ENCODE data around the gene BANK1.

BANK1 gene

DNA sequence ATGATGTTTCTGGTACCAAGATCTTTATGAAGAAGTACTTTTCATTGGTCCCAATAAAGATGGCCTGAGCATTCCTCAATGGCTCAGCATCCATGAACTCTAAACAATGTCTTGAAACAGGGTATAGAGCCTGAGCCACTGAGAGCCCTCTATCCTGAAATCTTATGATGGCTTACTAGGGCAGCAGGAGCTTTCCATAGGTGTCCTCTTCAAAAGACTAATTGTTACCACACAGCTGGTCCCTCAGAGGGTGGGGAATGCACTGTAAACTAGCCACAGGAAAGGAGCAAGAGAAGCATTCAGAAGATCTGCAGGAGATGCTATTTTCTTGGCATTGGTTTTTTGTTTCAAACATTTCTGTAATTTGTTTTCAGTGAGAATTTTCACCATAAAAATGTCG, 5.6 kb upstream of the BANK1 start:
- Histone ChIP-seq H3K4me3 (ENCODE audit: low read depth, low read length) (no peak overlapping the region), H3K36me3 (ENCODE audit: control insufficient read depth in 2 of 2, insufficient read depth in 1 of 2, low read length in 2 of 2) (no peaks in the 10 kb centered on the region), H3K27ac (ENCODE audit: extremely low read depth, low read depth, low read length) (no peak overlapping the region), H3K9me3 (ENCODE audit: control insufficient read depth, insufficient read depth, low read depth, low read length) (no peaks in the 10 kb centered on the region), H3K4me1 (ENCODE audit: control insufficient read depth, insufficient read depth, low read length) (no peaks in the 10 kb centered on the region)
- ChIA-PET CTCF (no interaction called here), POLR2A (no interaction called here)
- TF ChIP-seq, protein P1, sequence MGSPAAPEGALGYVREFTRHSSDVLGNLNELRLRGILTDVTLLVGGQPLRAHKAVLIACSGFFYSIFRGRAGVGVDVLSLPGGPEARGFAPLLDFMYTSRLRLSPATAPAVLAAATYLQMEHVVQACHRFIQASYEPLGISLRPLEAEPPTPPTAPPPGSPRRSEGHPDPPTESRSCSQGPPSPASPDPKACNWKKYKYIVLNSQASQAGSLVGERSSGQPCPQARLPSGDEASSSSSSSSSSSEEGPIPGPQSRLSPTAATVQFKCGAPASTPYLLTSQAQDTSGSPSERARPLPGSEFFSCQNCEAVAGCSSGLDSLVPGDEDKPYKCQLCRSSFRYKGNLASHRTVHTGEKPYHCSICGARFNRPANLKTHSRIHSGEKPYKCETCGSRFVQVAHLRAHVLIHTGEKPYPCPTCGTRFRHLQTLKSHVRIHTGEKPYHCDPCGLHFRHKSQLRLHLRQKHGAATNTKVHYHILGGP (tag by site-specific recombination; IDR thresholded peaks at IDR 0.05): no peak
- TF ChIP-seq ZNF548 (tag by site-specific recombination; IDR thresholded peaks at IDR 0.05) (no peak), SCRT2 (tag by site-specific recombination; IDR thresholded peaks at IDR 0.05) (no peak), ZNF654 (tag by site-specific recombination; IDR thresholded peaks at IDR 0.05; ENCODE audit: low read depth) (no peak), ZNF292 (tag by site-specific recombination; IDR thresholded peaks at IDR 0.05; ENCODE audit: borderline replicate concordance, low read depth) (no peak), ZNF266 (tag by site-specific recombination; IDR thresholded peaks at IDR 0.05; ENCODE audit: low read depth) (no peak), ZNF416 (tag by site-specific recombination; IDR thresholded peaks at IDR 0.05) (no peak), ZNF610 (tag by site-specific recombination; IDR thresholded peaks at IDR 0.05; ENCODE audit: borderline replicate concordance) (no peak), YY2 (tag by site-specific recombination; IDR thresholded peaks at IDR 0.05) (no peak), ZNF707 (tag by site-specific recombination; IDR thresholded peaks at IDR 0.05) (no peak), ZBTB8A (tag by site-specific recombination; IDR thresholded peaks at IDR 0.05) (no peak), ZNF140 (tag by site-specific recombination; IDR thresholded peaks at IDR 0.05) (no peak), ZEB2 (tag by site-specific recombination; IDR thresholded peaks at IDR 0.05) (no peak), ZNF341 (tag by site-specific recombination; IDR thresholded peaks at IDR 0.05; ENCODE audit: low read depth) (no peak), ZNF623 (tag by site-specific recombination; IDR thresholded peaks at IDR 0.05) (no peak), ZNF146 (tag by site-specific recombination; IDR thresholded peaks at IDR 0.05) (no peak)
- TF ChIP-seq, protein P2, sequence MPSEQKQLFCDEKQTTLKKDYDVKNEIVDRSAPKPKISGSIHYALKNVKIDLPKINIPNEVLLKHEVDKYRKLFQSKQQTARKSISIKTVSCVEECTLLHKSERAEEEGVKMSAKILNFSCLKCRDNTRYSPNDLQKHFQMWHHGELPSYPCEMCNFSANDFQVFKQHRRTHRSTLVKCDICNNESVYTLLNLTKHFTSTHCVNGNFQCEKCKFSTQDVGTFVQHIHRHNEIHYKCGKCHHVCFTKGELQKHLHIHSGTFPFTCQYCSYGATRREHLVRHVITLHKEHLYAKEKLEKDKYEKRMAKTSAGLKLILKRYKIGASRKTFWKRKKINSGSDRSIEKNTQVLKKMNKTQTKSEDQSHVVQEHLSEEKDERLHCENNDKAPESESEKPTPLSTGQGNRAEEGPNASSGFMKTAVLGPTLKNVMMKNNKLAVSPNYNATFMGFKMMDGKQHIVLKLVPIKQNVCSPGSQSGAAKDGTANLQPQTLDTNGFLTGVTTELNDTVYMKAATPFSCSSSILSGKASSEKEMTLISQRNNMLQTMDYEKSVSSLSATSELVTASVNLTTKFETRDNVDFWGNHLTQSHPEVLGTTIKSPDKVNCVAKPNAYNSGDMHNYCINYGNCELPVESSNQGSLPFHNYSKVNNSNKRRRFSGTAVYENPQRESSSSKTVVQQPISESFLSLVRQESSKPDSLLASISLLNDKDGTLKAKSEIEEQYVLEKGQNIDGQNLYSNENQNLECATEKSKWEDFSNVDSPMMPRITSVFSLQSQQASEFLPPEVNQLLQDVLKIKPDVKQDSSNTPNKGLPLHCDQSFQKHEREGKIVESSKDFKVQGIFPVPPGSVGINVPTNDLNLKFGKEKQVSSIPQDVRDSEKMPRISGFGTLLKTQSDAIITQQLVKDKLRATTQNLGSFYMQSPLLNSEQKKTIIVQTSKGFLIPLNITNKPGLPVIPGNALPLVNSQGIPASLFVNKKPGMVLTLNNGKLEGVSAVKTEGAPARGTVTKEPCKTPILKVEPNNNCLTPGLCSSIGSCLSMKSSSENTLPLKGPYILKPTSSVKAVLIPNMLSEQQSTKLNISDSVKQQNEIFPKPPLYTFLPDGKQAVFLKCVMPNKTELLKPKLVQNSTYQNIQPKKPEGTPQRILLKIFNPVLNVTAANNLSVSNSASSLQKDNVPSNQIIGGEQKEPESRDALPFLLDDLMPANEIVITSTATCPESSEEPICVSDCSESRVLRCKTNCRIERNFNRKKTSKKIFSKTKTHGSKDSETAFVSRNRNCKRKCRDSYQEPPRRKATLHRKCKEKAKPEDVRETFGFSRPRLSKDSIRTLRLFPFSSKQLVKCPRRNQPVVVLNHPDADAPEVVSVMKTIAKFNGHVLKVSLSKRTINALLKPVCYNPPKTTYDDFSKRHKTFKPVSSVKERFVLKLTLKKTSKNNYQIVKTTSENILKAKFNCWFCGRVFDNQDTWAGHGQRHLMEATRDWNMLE (tag by site-specific recombination; conservative IDR thresholded peaks at IDR 0.05; ENCODE audit: low read depth): no peak
- TF ChIP-seq, protein P3, sequence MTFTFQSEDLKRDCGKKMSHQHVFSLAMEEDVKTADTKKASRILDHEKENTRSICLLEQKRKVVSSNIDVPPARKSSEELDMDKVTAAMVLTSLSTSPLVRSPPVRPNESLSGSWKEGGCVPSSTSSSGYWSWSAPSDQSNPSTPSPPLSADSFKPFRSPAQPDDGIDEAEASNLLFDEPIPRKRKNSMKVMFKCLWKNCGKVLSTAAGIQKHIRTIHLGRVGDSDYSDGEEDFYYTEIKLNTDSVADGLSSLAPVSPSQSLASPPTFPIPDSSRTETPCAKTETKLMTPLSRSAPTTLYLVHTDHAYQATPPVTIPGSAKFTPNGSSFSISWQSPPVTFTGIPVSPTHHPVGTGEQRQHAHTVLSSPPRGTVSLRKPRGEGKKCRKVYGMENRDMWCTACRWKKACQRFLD (tag by site-specific recombination; IDR thresholded peaks at IDR 0.05): no peak

DNA sequence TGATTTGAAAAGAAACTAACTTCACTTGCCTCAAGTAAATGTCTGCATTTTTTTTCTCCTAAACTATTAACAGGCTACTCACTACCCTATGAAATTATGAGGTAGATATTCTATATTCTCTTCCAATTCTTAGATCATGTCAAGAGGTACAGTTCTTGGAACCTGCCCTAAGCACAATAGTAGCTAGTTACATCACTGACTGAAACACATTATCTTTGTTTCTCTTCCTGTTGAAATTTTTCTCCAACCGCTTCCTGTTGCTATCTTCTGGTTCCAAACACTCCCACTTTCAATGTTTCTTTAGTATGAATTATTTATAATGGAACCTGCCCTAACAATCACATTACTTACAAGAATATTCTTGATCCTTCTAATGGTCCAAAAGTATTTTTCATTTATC, 5.0 kb upstream of the BANK1 start:
- H3K9me3 ChIP-seq (ENCODE audit: control insufficient read depth, insufficient read depth, low read depth, low read length): no peaks in the 10 kb centered on the region
- no peak overlapping the region for H3K27ac ChIP-seq (ENCODE audit: extremely low read depth, low read depth, low read length)
- POLR2A ChIA-PET: no interaction called here
- no peaks in the 10 kb centered on the region for H3K4me1 ChIP-seq (ENCODE audit: control insufficient read depth, insufficient read depth, low read length)
- no peaks in the 10 kb centered on the region for H3K36me3 ChIP-seq (ENCODE audit: control insufficient read depth in 2 of 2, insufficient read depth in 1 of 2, low read length in 2 of 2)
- H3K4me3 ChIP-seq (ENCODE audit: low read depth, low read length): no peak overlapping the region
- CTCF ChIA-PET: no interaction called here
- TF ChIP-seq GLI4 (tag by site-specific recombination; IDR thresholded peaks at IDR 0.05) (no peak), ZNF302 (tag by site-specific recombination; IDR thresholded peaks at IDR 0.05; ENCODE audit: low read depth) (no peak), ZNF747 (tag by site-specific recombination; IDR thresholded peaks at IDR 0.05) (no peak), ZNF600 (tag by site-specific recombination; IDR thresholded peaks at IDR 0.05) (no peak), KLF1 (tag by site-specific recombination; IDR thresholded peaks at IDR 0.05) (no peak), ZSCAN23 (tag by site-specific recombination; IDR thresholded peaks at IDR 0.05) (no peak), ZFP69B (tag by site-specific recombination; IDR thresholded peaks at IDR 0.05) (no peak), ZNF791 (tag by site-specific recombination; IDR thresholded peaks at IDR 0.05) (no peak)
- TF ChIP-seq, protein P4, sequence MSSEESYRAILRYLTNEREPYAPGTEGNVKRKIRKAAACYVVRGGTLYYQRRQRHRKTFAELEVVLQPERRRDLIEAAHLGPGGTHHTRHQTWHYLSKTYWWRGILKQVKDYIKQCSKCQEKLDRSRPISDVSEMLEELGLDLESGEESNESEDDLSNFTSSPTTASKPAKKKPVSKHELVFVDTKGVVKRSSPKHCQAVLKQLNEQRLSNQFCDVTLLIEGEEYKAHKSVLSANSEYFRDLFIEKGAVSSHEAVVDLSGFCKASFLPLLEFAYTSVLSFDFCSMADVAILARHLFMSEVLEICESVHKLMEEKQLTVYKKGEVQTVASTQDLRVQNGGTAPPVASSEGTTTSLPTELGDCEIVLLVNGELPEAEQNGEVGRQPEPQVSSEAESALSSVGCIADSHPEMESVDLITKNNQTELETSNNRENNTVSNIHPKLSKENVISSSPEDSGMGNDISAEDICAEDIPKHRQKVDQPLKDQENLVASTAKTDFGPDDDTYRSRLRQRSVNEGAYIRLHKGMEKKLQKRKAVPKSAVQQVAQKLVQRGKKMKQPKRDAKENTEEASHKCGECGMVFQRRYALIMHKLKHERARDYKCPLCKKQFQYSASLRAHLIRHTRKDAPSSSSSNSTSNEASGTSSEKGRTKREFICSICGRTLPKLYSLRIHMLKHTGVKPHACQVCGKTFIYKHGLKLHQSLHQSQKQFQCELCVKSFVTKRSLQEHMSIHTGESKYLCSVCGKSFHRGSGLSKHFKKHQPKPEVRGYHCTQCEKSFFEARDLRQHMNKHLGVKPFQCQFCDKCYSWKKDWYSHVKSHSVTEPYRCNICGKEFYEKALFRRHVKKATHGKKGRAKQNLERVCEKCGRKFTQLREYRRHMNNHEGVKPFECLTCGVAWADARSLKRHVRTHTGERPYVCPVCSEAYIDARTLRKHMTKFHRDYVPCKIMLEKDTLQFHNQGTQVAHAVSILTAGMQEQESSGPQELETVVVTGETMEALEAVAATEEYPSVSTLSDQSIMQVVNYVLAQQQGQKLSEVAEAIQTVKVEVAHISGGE (tag by site-specific recombination; conservative IDR thresholded peaks at IDR 0.05; ENCODE audit: low read depth): no peak

All from HEK293 (cell line).